Prostate gland (tissue), 2 donors: ENCODE results near the gene ZNF775. TPM values are rescaled to one million over a fixed set of nuclear protein-coding genes. Genes with fewer than 3 reads are reported as not detected.
A peak's percentile ranks its signal among the peaks of the same experiment; 100 is the strongest.

Experiments
- DNase-seq: peaks from one replicate; pipeline ENCODE4 v3.0.0-alpha.2; 2019; ENCODE audit warnings: low spot score
- H3K27ac ChIP-seq, 2 donors: fragments of 200-600 bp; sonication (generic); 2 replicates each; pipeline ENCODE4 v1.5.1; 2017 to 2019
- H3K27me3 ChIP-seq: fragments of 200-600 bp; sonication (generic); replicated peaks from 2 replicates; pipeline ENCODE4 v1.5.1; 2019; ENCODE audit not compliant: insufficient read depth
- H3K36me3 ChIP-seq, 2 donors: fragments of 200-600 bp; sonication (generic); 1 replicate in 1 of 2; 2 replicates in 1 of 2; pipeline versions ENCODE4 v1.5.1 to v1.8.1; 2017 to 2019
- H3K4me1 ChIP-seq: fragments of 200-600 bp; sonication (generic); replicated peaks from 2 replicates; pipeline ENCODE4 v1.5.1; 2019
- H3K4me3 ChIP-seq, 2 donors: fragments of 200-600 bp; sonication (generic); 2 replicates each; pipeline ENCODE4 v1.5.1; 2017 to 2019
- H3K9me3 ChIP-seq: fragments of 200-600 bp; sonication (generic); 2 replicates; pipeline ENCODE4 v1.5.1; 2017
- POLR2A ChIP-seq: fragments of 450-650 bp; IDR thresholded peaks from one replicate; pipeline ENCODE4 v1.6.1; 2016; ENCODE audit warnings: antibody characterized with exemption, mild to moderate bottlenecking
- POLR2AphosphoS5 ChIP-seq: sonication (generic); formaldehyde crosslinking; IDR thresholded peaks from one replicate; pipeline ENCODE4 v1.6.1; 2017; ENCODE audit warnings: antibody characterized with exemption
- WGBS: methylation state at CpG from one replicate; pipeline ENCODE4 v1.1.5; 2018; 5-methylcytosine and 5-hydroxymethylcytosine counted together
- intact Hi-C: fragments of 100-400 bp; cut with DNase I; formaldehyde crosslinking; loops from one replicate; pipeline ENCODE4 v1.14.2; 2022
- total RNA-seq, 2 donors: library from RNA; depleted of rRNA; stranded (reverse); fragments of >200 nt; gene quantifications; one replicate each; pipeline ENCODE4 v1.1.0, GENCODE V29; 2016
- TF ChIP-seq, protein P1 (sequence below), 4 experiments: fragments of 200-600 bp in 2 of 4; fragments of 450-650 bp in 2 of 4; sonication (generic) in 2 of 4; IDR thresholded peaks; 1 replicate in 3 of 4; 2 replicates in 1 of 4; pipeline ENCODE4 v1.5.1; 2016 to 2019; ENCODE audit warnings: antibody characterized with exemption in 4 of 4, mild to moderate bottlenecking in 2 of 4, moderate library complexity in 2 of 4

ZNF775 gene
- total RNA-seq, 2 donors from 2014 or later, result 14.4 to 14.8 TPM

DNA sequence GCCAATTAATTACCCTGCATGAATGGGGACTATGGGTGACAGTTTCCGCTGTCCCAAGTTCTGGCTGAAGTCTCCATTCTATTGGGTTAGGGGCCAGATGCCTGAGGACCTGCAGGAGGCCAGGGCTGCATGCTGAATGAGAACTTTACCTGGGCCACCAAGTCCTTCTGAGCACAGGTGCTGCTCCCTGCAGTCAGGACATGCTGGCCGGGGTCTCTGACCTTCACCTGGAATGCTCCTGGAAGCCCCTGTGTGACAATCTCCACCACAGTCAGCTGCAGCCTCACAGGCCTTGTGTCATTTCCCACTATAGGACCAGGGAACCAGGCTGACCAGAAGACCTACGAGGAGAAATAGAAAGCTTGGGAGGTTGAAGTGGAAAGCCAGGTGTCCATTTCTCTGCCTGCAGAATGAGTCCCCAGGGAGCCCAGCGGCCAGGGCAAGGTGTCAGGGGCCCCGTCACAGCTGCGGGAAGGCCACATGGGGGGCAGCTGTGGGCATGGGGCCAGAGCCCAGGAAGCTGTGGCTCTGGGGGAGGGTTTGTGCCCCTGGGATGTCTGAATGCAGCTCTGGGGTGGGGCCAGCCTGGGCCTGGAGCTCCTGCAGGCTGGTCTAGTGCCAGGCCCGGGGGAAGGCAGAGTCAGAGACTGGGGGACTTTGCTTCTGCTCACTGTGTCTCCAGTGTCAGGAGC, 65.7 kb downstream of the ZNF775 start:
- H3K4me3 ChIP-seq, result no peak overlapping the region
- intact Hi-C loops, result no loop called here
- 77% methylated on average over 7 of the region's 7 CpGs for WGBS
- no peak overlapping the region for H3K27ac ChIP-seq
- no peaks in the 10 kb centered on the region for H3K9me3 ChIP-seq
- no peaks in the 10 kb centered on the region for H3K4me1 ChIP-seq
- TF ChIP-seq, protein P1, sequence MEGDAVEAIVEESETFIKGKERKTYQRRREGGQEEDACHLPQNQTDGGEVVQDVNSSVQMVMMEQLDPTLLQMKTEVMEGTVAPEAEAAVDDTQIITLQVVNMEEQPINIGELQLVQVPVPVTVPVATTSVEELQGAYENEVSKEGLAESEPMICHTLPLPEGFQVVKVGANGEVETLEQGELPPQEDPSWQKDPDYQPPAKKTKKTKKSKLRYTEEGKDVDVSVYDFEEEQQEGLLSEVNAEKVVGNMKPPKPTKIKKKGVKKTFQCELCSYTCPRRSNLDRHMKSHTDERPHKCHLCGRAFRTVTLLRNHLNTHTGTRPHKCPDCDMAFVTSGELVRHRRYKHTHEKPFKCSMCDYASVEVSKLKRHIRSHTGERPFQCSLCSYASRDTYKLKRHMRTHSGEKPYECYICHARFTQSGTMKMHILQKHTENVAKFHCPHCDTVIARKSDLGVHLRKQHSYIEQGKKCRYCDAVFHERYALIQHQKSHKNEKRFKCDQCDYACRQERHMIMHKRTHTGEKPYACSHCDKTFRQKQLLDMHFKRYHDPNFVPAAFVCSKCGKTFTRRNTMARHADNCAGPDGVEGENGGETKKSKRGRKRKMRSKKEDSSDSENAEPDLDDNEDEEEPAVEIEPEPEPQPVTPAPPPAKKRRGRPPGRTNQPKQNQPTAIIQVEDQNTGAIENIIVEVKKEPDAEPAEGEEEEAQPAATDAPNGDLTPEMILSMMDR (IDR thresholded peaks at IDR 0.05), result no peak
- TF ChIP-seq POLR2A (no peak), POLR2AphosphoS5 (no peak)
- H3K36me3 ChIP-seq, result no peaks in the 10 kb centered on the region
- no peak for DNase-seq
- no peaks in the 10 kb centered on the region for H3K27me3 ChIP-seq

DNA sequence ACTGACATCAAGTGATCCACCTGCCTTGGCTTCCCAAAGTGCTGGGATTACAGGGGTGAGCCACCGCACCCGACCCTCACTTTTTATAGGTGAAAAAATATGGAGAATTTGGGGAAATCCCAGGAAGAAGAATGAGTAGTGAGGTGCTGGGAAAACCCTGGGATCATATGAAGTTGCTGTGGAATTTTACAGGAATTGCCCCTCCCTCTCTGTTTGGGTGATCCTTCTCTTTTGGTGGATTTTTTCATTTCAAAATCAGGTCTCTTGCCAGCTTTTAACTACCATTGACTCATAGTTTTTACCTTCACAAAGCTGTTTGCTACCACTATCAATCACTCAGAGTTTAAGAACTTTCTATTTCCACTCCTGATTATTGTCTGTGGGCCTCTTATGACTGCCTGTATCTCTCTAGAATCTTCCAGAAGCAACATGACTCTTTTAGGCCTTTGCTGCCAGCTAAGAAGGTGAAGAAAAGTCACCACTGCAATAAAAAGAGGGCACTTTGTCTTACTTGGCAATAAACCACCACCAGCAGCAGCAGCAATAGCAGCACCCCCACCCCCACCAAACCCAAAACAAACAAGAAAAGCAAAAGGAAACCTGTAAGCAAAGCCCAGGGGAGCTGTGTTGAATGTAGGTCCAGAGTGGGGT, 67.3 kb downstream of the ZNF775 start:
- intact Hi-C loops, result no loop called here
- no peak for DNase-seq
- Histone ChIP-seq H3K4me1 (no peaks in the 10 kb centered on the region), H3K27ac (peak overlapping the region; percentile 17 to 28), H3K4me3 (no peak overlapping the region), H3K9me3 (no peaks in the 10 kb centered on the region), H3K27me3 (no peaks in the 10 kb centered on the region), H3K36me3 (no peaks in the 10 kb centered on the region)
- TF ChIP-seq POLR2AphosphoS5, result no peak
- WGBS, result 74% methylated on average over 2 of the region's 2 CpGs

Other genes starting within 250 kb of the ZNF775 start
- 10 to 100 TPM; 25.8 to 34.4 TPM for gene LRRC61, start 56.0 kb upstream of the ZNF775 start, total RNA-seq
- 10 to 100 TPM; 10.7 to 15.1 TPM for gene ACTR3C, start 55.8 kb upstream of the ZNF775 start, total RNA-seq
- gene RARRES2, start 37.7 kb upstream of the ZNF775 start, total RNA-seq, result 10 to 100 TPM; 98.8 to 99.8 TPM
- gene REPIN1, start 10.5 kb upstream of the ZNF775 start, total RNA-seq, result 100 to 1,000 TPM; 150 to 171 TPM
- gene GIMAP8, start 71.3 kb downstream of the ZNF775 start, total RNA-seq, result 1 to 10 TPM; 2.5 to 6.5 TPM
- gene GIMAP7, start 135.5 kb downstream of the ZNF775 start, total RNA-seq, result 1 to 10 TPM; 6.9 to 9.0 TPM
- gene GIMAP4, start 188.1 kb downstream of the ZNF775 start, total RNA-seq, result 10 to 100 TPM in 1 of 2 donors, 1 to 10 TPM in 1; 6.9 to 11.0 TPM